Measurements from ENCODE around the gene MFSD1.

DNA sequence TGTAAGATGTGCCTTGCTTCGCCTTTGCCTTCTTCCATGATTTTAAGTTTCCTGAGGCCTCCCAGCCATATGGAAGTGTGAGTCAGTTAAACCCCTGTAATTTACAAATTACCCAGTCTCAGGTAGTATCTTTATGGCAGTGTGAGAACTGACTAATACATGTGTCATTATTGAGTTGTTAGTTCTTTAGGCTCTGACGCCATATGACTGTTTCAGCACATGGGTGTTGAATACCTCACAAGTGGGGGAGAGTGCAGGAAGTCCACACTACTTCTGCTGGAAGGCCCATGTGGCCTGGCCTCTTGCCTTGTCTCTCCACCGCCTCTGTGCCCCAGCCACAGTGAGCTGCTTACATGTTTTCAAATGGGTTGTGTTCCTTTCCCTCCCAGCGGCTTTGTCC is 28.5 kb downstream of the MFSD1 start:
- no peak for TF ChIP-seq RAD21 (conservative IDR thresholded peaks at IDR 0.05 in 1 of 2, IDR thresholded peaks at IDR 0.05 in 1 of 2)
- TF ChIP-seq REST (IDR thresholded peaks at IDR 0.05) = no peak
- TF ChIP-seq, protein P1, sequence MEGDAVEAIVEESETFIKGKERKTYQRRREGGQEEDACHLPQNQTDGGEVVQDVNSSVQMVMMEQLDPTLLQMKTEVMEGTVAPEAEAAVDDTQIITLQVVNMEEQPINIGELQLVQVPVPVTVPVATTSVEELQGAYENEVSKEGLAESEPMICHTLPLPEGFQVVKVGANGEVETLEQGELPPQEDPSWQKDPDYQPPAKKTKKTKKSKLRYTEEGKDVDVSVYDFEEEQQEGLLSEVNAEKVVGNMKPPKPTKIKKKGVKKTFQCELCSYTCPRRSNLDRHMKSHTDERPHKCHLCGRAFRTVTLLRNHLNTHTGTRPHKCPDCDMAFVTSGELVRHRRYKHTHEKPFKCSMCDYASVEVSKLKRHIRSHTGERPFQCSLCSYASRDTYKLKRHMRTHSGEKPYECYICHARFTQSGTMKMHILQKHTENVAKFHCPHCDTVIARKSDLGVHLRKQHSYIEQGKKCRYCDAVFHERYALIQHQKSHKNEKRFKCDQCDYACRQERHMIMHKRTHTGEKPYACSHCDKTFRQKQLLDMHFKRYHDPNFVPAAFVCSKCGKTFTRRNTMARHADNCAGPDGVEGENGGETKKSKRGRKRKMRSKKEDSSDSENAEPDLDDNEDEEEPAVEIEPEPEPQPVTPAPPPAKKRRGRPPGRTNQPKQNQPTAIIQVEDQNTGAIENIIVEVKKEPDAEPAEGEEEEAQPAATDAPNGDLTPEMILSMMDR (IDR thresholded peaks at IDR 0.05) = no peak

Data from A549 (cell line).